Putamen (tissue), 1 donor: Measurements from ENCODE around the gene ACTA1.
"Not testable (repeated sequence)": the region's sequence is repeated elsewhere in the genome, so short reads cannot be mapped to it uniquely, and the experiment has no call there.

Experiments used
- DNase-seq: peaks from one replicate; pipeline ENCODE4 v3.0.0-alpha.2; 2016; ENCODE audit warnings: low spot score

The ACTA1 gene

DNA sequence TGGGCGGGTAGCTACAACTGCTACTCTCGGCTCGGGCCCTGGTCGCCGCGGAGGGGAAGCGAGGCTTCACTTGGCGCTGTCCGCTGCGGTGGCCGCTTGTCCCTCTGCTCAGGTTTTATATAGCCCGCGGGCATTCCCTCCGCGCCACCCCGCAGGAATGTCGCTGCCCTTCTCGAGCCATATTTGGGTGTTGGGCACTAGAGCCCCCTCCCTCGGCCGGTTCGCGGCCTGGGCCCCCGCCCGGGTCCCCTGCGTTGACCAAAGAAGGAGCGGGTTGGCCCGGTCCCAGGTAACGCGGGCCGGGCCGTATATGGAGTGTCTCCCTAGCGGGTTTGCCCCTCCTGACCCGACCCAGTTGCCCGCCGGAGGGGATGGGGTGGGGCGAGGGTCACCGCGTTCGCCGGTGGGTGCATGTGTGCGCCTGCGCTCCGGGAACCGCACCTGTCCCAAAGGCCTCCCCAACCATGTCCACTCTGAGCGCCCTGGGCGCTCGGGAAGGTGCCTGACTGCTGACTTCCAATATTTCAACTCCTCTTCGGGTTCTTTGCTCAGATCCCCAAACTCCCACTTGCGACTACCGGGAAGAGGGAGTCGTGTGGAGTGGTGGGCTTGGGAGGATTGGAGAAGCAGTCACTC, at the start of gene ACTA1:
Gene ACTA1, minus strand, starts transcription at position 90 of the 636 bp plus-strand sequence. CDS start 979 bp downstream, outside the sequence.
- DNase-seq, result no peak

DNA sequence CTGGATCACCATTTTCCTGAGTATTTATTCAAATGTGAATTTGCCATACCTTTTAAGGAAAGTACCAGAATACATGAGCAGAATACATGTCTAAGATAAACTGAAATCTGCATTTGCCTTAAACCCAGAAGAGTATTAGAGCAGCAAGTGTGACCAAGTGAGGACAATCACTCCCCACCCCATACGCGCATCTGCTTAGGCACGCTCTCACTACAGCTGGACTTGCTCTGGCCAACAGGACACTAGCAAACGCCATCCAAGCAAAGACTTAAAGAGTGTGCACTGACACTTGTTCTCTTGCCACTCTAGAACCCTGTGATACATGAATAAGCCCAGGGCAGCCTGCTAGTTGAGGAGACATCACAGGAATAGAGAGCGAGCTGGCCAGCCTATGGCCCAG, 48.6 kb upstream of the ACTA1 start:
- no peak for DNase-seq

DNA sequence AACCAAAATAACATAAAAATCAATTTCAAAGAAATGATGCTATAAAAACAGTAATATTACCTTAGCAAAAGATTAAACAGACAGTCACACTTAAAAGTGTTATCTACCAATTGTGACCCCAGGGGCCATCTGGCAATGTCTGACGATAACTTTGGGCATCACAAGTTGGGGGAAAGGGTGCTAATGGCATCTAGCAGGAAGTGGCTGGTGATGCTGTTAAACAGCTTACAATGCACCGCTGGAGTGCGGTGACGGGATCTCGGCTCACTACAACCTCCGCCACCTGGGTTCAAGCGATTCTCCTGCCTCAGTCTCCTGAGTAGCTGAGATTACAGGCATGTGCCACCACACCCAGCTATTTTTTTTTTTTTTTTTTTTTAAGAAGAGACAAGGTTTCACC, 46.6 kb upstream of the ACTA1 start:
- DNase-seq, result no peak

DNA sequence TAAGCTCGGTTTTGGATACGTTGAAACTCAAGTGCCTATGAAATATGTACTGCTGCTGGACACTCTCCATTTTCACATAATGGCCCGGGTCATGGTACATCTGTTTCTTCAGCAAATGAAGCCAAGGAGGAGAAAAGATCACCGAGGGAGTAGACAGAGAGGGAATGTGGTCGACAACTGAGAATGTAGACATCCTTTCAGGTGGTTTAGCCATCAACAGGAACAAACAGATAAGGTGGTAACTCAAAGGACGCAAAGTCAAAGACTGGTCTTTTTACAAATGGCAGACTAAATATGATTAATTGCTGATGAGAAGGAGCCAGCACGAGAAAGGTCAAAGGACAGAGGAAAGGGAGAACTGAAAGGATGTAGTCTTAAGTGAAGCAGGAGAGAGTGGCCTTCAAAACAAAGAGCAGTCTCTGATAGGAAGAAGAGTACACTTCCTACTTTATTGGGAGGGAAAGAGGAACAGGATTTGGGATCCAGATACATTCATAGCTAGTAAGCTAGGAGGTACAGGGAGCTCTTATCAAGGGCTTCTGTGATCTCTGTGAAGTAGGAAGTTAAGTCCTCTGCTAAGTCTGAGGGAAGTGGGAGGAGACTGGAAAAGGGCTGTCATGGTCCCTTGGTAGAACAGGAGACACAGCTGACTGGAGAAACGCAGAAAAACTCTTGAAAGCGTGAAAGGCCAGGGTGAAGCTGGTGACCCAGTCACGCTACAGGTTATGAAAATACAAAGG, 45.9 kb upstream of the ACTA1 start:
- no peak for DNase-seq

DNA sequence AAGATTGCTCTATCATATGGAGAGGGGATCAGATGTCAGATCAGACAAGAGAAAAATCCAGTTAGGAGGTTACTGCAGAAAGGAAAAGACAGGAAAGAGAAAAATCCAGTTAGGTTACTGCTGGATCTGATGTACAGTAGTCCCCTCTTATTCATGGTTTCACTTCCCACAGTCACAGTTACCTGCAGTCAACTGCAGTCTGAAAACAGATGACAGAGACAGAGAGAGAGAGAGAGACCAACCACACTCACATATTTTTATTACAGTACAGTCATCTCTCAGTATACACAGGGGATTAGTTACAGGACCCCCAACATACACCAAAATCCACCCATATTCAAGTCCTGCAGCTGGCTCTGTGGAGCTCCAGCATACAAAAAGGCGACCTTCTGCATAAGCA, 45.0 kb upstream of the ACTA1 start:
- DNase-seq, result no peak

DNA sequence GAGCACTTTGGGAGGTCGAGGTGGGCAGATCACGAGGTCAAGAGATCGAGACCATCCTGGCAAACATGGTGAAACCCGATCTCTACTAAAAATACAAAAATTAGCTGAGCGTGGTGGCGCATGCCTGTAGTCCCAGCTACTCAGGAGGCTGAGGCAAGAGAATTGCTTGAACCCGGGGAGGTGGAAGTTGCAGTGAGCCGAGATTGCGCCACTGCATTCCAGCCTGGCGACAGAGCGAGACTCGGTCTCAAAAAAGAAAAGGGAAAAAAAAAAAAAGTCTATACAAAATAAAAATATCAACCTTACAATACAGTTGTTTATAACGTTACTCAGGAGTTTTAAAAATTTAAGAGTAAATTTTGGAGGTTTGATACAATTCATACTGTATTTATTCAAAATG, 42.0 kb upstream of the ACTA1 start:
- not testable (repeated sequence) for DNase-seq

DNA sequence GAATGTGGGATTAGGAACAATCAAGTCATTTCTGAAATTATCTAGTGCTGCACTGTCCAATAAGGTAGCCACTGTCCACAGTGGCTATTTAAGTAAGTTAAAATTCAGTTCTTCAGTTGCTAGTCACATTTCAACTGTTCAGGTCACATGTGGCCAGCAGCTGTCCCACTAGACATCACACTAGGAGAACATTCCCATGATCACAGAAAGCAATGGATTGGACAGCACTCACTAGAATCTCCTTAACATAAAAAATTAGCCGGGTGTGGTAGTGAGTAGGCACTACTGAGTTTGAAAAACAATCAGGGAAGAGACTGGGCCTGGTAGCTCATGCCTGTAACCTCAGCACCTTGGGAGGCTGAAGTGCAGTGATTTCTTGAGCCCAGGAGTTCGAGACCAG, 40.6 kb upstream of the ACTA1 start:
- DNase-seq, result no peak

DNA sequence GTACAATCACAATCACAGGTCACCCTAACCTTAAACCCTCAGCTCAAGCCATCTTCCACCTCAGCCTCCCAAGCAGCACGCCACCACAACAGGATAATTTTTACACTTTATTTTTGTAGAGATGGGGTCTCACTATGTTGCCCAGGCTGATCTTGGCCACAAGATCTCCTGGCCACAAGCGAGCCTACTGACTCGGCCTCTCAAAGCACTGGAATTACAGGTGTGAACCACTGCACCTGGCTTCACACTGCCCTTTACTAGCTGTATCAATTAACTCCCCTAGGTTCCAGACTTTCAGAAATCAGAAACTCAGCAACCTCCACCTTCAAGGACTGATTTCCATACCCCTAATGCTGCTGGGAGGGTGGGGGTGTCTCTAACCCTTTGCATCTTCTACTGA, 37.3 kb upstream of the ACTA1 start:
- DNase-seq, result no peak

DNA sequence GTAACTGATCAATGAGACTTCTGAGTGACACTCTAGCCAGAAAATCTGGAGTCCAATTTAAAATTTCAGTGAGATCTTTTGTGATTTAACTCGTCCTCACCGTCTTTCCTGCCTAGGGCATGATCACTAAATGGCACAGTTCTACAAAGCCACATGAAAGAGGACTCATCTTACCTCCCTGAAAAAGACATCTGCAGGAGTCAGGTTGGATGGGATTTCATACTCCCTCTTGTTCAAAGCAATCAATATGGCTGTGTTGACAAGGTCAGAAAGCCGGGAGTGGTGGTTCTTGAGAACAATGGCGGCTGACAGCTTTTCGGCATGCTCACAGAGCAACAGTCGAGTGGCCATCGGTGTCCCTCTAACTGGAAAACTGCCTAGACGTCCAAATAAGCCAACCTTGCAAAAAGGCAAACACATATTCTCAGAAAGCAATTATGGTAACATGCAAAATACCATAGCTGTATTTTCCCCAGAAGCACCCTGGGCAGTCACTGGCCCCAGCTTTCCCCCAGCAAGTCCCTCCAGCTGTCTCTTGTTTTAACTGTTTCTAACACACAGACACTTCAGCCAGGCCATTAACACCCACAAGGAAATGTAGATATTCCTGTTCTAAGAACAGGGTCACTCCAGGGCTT, 36.6 kb upstream of the ACTA1 start:
- DNase-seq, result no peak

DNA sequence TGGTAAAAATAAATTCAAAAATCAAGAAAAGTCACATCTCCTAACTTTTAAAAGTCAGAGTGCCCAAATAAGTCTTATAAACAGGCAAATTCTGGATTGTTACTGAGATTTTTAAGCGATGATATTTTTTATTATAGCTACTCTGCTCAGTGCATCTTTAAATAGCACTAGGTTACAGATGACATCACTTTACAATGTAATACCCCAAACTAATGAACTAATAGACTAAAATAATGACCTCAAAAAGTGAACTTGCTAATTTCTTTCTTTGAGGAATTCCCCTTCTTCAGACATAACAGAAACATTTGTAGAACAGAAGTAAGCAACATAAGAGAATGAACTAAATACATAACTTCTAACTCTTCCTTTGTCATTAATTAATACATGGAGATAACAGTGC, 33.0 kb upstream of the ACTA1 start:
- DNase-seq, result no peak

DNA sequence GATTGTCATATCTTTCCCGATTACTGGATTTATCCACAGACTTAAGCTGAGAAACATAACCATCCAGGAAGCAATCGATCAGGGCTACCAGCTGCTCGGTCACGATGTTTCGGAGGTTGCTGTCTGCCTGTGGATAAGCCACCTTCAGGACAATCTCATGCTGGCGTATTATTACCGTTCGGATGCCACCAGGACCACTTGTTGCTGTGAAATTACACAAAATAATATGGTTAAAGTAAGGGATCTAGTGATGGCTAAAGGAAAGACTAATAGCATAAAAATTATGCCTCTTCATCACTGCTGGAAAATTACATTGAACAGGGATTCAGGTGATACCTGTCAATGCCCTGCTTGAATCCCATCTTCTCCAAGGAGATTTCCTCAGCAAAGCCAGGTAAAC, 30.8 kb upstream of the ACTA1 start:
- no peak for DNase-seq

DNA sequence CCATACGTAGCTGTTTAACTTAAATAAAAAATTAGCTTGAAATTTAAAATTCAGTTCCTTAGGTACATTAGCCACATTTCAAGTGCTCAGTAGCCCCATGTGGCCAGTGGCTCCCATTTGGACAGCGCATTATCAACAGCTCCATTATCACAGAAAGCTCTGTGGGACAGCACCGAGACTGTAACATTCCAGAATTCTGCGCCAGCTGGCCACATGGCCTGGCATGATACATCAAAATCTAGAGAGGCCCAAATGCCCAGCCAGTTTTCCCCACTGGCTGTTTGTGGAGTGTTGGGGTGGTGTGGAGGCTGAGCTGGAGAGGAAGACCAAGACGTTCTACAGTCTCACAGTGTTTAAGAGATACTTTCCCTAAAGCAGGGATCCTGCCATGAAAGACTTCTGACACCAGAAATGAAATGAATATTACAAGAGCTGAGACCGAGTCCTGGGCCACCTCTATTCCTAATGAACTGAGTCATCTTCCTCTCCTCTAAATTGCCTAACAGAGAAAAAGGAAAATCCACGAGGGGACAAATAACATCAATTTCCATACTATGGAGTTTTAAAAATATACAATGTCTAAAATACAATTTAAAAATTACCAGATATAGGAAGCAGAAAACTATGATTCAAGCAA, 27.3 kb upstream of the ACTA1 start:
- DNase-seq, result peak; percentile 50

DNA sequence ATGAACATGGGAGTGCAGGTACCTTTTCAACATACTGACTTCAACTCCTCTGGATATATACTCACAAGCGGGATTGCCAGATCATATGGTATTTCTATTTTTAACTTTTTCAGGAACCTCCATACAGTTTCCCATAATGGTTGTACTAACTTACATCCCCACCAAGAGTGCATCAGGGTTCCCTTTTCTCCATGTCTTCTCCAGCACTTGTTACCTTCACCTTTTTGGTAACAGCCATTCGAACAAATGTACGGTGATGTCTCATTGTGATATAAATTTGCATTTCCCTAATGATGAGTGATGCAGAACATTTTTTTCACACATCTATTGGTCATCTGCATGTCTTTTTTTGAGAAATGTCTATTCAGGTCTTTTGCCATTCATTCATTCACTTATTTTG, 25.9 kb upstream of the ACTA1 start:
- no peak for DNase-seq

DNA sequence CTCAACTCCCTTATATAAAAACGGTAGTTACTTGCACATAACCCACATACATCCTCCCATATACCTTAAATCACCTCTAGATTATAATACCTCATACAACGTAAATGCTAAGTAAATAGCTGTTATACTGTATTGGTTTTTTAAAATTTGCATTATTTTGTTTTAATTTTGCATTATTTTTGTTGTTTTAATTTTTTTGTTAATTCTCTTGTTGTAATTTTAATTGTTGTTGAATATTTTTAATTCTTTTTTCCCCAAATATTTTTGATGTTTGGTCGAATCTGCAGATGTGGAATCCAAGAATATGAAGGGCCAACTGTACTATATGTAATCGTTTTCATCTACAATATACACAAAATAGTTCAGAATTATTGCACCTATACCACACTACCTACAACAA, 23.5 kb upstream of the ACTA1 start:
- no peak for DNase-seq

DNA sequence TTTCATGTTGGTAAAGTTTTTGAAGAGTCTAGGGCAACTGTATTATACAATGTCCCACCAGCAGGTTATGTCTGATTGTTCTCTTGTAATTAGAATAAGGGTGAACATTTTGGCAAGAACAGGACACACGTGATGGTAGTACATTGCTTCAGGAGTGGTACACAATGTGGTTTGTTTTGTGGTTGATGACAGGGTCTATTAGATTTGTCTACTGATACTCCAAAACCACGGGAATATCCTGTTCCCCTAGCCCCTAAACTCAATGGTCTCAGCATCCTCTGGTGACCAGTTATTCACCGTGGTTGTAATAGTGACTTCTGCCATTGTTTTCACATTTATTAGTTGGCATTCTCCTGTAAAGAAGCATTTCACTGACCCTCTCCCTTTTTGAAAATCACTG, 22.1 kb upstream of the ACTA1 start:
- no peak for DNase-seq

DNA sequence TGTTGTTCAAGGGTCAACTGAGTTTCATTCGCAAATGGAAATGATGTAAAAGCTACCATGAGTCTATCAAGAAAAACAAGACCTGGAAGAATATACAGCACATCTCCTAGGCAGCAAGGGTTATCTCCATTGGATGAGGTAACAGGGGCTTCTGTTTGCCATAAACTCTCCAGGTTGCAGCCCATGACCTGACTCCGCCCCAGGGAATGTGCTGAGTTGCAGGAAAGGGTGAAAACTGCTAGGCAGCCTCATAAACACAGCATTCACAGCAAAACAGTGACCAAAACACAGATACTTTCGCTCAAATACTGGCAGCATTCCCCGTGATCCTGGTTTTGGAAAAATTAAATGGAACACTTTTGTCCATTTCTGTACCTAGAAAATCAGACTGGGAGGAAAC, 20.2 kb upstream of the ACTA1 start:
- DNase-seq, result no peak

DNA sequence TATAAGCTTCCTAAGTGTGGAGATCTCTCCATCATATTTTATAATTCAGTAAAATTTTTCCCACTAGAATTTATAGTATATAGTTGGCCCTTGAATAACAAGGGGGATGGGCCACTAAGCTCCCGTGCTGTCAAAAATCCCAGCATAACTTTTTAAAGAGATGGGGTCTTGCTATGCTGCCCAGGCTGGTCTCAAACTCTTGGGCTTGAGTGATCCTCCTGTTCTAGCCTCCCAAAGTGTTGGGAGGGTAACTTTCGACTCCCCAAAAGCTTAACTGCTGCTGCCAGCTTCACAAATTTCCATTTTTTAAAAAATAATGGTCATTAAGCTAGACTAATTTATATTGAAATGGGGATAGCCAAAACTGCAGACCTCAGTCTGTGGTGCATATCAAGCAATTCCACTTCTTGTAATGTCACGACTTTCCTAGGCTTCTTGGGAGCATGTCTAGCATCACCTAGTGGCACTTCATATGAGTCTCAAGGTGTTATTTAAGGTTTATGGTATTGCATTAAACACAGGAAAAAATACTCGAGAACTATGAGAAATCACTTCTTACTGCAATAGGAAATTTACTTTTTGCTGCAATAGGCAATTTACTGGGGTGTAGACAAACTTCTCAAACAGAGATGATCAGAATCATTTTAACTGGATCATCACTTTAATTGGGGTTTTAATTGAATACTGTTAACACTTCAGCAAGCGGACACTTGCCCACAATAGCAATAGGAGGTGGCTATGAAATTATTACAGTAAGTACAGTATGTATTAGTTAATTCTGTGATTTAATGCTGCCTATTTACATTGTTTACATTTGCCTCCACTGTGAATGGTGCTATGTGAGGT, 19.3 kb upstream of the ACTA1 start:
- DNase-seq, result no peak

DNA sequence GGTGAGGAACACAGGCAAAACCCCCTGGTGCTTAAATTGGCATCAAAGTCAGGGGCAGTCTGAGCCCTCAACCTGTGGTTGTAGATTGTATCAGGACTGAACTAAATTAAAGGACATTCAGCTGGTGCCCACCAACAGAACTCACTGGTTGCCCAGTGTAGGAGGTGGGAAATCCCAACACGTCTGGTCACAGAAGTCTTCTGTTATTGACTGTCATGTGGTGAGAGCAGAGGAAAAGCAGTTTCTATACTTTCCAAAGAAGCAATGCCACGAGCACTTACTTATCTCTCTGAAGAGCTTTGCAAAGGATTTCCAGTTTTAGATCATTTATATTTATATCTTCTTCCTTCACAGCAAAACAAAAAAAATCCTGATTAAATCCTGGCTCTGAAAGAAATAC, 15.0 kb upstream of the ACTA1 start:
- no peak for DNase-seq

DNA sequence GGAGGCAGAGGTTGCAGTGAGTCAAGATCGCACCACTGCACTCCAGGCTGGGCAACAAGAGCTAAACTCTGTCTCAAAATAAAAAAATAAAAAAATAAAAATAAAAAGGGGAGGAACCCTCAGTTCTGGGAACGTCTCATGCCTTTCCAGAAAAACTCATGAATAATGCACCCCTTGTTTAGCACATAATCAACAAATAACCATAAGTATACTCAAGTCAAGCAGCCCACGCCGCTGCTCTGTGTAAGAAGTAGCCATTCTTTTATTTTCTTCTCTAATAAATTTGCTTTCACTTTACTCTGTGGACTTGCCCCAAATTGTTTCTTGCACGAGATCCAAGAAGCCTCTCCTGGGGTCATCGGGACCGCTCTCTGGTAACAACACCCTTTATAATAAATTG, 14.5 kb upstream of the ACTA1 start:
- DNase-seq, result no peak

DNA sequence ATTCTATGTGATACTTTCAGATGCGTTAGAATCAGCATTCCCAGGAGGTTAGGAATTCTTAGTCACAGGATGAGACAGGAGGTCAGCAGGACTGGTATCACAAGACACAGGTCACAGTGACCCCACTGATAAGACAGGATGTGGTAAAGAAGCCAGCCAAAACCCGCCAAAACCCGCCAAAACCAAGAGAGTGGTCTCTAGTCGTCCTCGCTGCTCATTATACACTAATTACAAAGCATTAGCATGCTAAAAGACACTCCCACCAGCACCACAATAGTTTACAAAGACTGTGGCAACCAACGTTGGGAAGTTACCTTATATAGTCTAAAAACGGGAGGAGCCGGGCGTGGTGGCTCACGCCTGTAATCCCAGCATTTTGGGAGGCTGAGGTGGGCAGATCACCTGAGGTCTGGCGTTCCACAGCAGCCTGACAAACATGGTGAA, 13.9 kb upstream of the ACTA1 start:
- DNase-seq, result no peak

DNA sequence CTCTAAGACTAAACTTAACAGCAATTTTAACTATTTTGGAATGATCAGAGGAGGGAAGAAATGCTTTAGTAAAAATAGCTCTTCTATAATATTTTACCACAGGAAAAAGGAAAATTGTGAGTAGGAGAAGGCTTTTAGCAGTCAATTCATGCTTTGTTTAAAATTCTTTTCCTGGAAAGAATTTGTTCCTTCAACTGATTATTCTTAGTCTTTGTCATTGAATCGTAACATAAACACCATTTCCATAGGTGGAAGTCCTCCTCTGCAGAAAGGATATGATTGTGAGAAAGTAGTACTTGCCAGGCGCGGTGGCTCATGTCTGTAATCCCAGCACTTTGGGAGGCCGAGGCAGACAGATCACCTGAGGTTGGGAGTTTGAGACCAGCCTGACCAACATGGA, 11.9 kb upstream of the ACTA1 start:
- no peak for DNase-seq
